HG03521 (cell line): ENCODE data around the gene SUGP1.

Experiments
- ATAC-seq: cut with Tn5 transposase; IDR thresholded peaks from one replicate; pipeline ENCODE4 v1.9.1; 2021; ENCODE audit warnings: mild to moderate bottlenecking, moderate library complexity; ENCODE audit not compliant: unreplicated experiment

The SUGP1 gene

GRCh38 chr19:19236173-19236572 is 84.1 kb downstream of the SUGP1 start:
- no peak for ATAC-seq

GRCh38 chr19:19234220-19234816 is 86.0 kb downstream of the SUGP1 start:
- no peak for ATAC-seq

- no peak for ATAC-seq
Measured at GRCh38 chr19:19232261-19232721, 88.0 kb downstream of the SUGP1 start.

- ATAC-seq: no peak
Measured at GRCh38 chr19:19230999-19231398, 89.3 kb downstream of the SUGP1 start.

GRCh38 chr19:19229701-19230100 is 90.6 kb downstream of the SUGP1 start:
- ATAC-seq: no peak

GRCh38 chr19:19227217-19227616 is 93.1 kb downstream of the SUGP1 start:
- ATAC-seq: no peak

- no peak for ATAC-seq
Measured at GRCh38 chr19:19226663-19227062, 93.6 kb downstream of the SUGP1 start.

- ATAC-seq: no peak
Measured at GRCh38 chr19:19226204-19226603, 94.1 kb downstream of the SUGP1 start.
